Karpas-422 (cell line): ENCODE measurements around the gene GALNT18. TPM values are rescaled to one million over a fixed set of nuclear protein-coding genes. Genes with fewer than 3 reads are reported as not detected.

Experiments used
- DNase-seq: peaks from one replicate; pipeline ENCODE4 v3.0.0-alpha.2; 2015
- H2AFZ ChIP-seq: fragments of 200-600 bp; sonication (generic); 2 replicates; pipeline ENCODE4 v1.6.1; 2014; ENCODE audit warnings: antibody characterized with exemption, low read length, mixed read lengths
- H3K27ac ChIP-seq: fragments of 200-600 bp; sonication (generic); 2 replicates; pipeline ENCODE4 v1.5.1; 2014; ENCODE audit warnings: mild to moderate bottlenecking, low read length, moderate library complexity
- H3K27me3 ChIP-seq: fragments of 200-600 bp; sonication (generic); 2 replicates; pipeline ENCODE4 v1.6.1; 2014; ENCODE audit warnings: low read length, mixed read lengths
- H3K36me3 ChIP-seq: fragments of 200-600 bp; sonication (generic); 2 replicates; pipeline ENCODE4 v1.6.1; 2014; ENCODE audit warnings: low read length, mixed read lengths; ENCODE audit not compliant: insufficient read depth
- H3K4me1 ChIP-seq: fragments of 200-600 bp; sonication (generic); 2 replicates; pipeline ENCODE4 v1.6.1; 2014; ENCODE audit warnings: mild to moderate bottlenecking, low read length, mixed read lengths
- H3K4me2 ChIP-seq: fragments of 200-600 bp; sonication (generic); 2 replicates; pipeline ENCODE4 v1.6.1; 2014; ENCODE audit warnings: low read length, low read depth, mild to moderate bottlenecking; ENCODE audit not compliant: poor library complexity, severe bottlenecking
- H3K4me3 ChIP-seq: fragments of 200-600 bp; sonication (generic); 2 replicates; pipeline ENCODE4 v1.5.1; 2014; ENCODE audit warnings: mild to moderate bottlenecking, antibody characterized with exemption, low read length, mixed read lengths
- H3K79me2 ChIP-seq: fragments of 200-600 bp; sonication (generic); 2 replicates; pipeline ENCODE4 v1.6.1; 2014; ENCODE audit warnings: mild to moderate bottlenecking, low read length, mixed read lengths
- H3K9ac ChIP-seq: fragments of 200-600 bp; sonication (generic); 2 replicates; pipeline ENCODE4 v1.6.0; 2014; ENCODE audit warnings: low read length
- H3K9me2 ChIP-seq: fragments of 200-600 bp; sonication (generic), shearing (Covaris generic); replicated peaks from 2 replicates; pipeline ENCODE4 v1.6.0; 2014; ENCODE audit warnings: mild to moderate bottlenecking, low read length, moderate library complexity; ENCODE audit not compliant: insufficient read depth
- H3K9me3 ChIP-seq: fragments of 300-700, 200-600 bp; sonication (generic); 2 replicates; pipeline ENCODE4 v1.6.1; 2014; ENCODE audit warnings: low read length, mixed read lengths
- H4K20me1 ChIP-seq: fragments of 200-600 bp; sonication (generic); 2 replicates; pipeline ENCODE4 v1.6.1; 2014; ENCODE audit warnings: mild to moderate bottlenecking, antibody characterized with exemption, low read length, low read depth; ENCODE audit not compliant: insufficient read depth
- total RNA-seq: library from RNA; depleted of rRNA; stranded (reverse); fragments of >200 nt; shearing (Covaris generic); gene quantifications from 2 replicates; pipeline ENCODE4 v1.2.3, GENCODE V29; 2014; ENCODE audit warnings: low replicate concordance

Gene GALNT18
- total RNA-seq, 1 experiment from 2014 or later: not detected

DNA sequence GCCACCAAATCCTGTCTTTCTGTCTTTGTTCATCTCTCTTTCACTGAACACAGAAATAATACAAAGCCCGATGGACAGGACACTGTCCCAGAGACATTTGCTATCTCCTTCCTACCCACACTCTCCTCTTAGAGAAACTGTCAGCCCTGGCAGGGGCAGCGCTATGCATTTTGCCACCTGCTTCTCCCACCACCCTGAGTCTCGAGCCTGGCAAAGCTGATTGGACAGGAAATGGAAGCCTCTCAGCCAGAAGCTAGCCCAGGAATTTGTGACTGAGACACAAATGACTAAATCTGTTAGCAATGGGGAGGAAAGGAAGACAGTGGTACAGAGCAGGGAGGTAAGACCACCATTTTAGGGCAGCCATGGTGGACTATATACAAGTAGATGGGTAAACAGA, 14.9 kb upstream of the GALNT18 start:
- no peak overlapping the region for H3K27ac ChIP-seq
- no peak for DNase-seq
- H4K20me1 ChIP-seq: no peaks in the 10 kb centered on the region
- H2AFZ ChIP-seq: no peak overlapping the region
- H3K9me3 ChIP-seq: no peaks in the 10 kb centered on the region
- H3K9me2 ChIP-seq: no peaks in the 10 kb centered on the region
- H3K4me3 ChIP-seq: no peak overlapping the region
- no peak overlapping the region for H3K9ac ChIP-seq
- H3K79me2 ChIP-seq: no peaks in the 10 kb centered on the region
- H3K36me3 ChIP-seq: no peaks in the 10 kb centered on the region
- H3K4me2 ChIP-seq: no peak overlapping the region
- H3K4me1 ChIP-seq: no peaks in the 10 kb centered on the region
- no peaks in the 10 kb centered on the region for H3K27me3 ChIP-seq

DNA sequence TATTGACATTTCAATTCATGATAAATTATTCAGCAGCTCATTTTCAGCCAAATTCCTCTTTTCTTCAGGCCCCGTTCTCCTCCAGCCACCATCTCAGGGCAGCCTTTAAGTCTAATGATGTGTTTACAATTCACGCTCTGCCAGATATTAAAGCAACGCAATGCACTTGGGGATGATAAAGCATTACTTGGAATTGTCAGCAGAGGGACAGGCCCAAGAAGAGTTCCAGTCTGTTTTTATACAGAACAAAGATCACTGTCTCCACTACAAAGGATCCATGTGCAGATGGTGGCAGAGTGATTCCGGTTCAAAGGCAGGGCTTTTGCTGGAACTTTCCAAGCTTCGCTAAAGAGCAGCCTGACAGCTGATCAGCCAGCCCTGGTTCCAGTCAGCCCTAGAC, 13.6 kb upstream of the GALNT18 start:
- Histone ChIP-seq H3K9me2 (no peaks in the 10 kb centered on the region), H3K9ac (no peak overlapping the region), H2AFZ (no peak overlapping the region), H3K79me2 (no peaks in the 10 kb centered on the region), H3K27ac (no peak overlapping the region), H3K4me3 (no peak overlapping the region), H4K20me1 (no peaks in the 10 kb centered on the region), H3K36me3 (no peaks in the 10 kb centered on the region), H3K9me3 (no peaks in the 10 kb centered on the region), H3K27me3 (no peaks in the 10 kb centered on the region), H3K4me2 (no peak overlapping the region), H3K4me1 (no peaks in the 10 kb centered on the region)
- DNase-seq: no peak

DNA sequence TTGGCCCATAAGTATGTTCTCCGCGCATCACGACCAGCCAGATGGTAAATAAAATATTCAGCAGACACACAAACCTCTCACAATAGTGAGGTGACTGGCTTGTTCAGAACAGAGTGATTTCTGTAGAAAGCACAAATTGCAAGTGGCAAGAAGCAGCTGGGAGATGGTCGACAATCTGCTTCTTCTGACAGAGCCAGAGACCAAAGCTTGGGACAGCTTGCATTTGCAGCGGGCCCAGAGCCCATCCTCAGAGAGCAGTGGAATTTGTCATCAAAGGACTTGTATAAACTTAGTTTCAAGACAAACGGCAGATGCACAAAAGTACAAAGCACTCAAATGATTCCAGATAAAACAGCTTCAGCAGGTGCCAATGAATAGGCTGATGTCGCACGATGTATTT, 7.6 kb upstream of the GALNT18 start:
- H3K36me3 ChIP-seq: no peaks in the 10 kb centered on the region
- no peak overlapping the region for H3K4me2 ChIP-seq
- H3K79me2 ChIP-seq: no peaks in the 10 kb centered on the region
- H3K4me1 ChIP-seq: no peaks in the 10 kb centered on the region
- no peaks in the 10 kb centered on the region for H3K9me3 ChIP-seq
- H3K9me2 ChIP-seq: no peaks in the 10 kb centered on the region
- no peak overlapping the region for H2AFZ ChIP-seq
- H3K9ac ChIP-seq: no peak overlapping the region
- H3K27ac ChIP-seq: no peak overlapping the region
- H3K27me3 ChIP-seq: no peaks in the 10 kb centered on the region
- H3K4me3 ChIP-seq: no peak overlapping the region
- no peak for DNase-seq
- H4K20me1 ChIP-seq: no peaks in the 10 kb centered on the region

DNA sequence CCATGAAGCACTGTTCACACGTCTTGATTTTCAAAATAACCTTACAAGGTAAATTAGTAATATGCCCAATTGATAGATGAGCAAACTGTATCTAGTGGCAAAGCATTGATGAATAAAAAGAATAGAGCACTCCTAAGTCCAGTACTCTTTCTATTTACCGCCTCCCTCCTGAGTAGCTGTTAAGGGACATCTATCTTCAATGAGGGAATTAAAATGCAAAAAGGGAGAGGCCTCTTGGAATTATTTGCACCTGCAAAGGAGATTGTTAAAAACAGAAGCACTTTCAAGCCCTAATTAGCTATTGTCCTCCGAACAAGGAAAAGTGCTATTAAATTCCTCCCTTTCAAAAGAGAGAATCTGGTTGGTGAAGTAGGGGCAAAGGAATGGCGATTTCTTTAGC, 6.8 kb upstream of the GALNT18 start:
- Histone ChIP-seq H3K36me3 (no peaks in the 10 kb centered on the region), H3K27ac (no peak overlapping the region), H3K79me2 (no peaks in the 10 kb centered on the region), H3K4me1 (no peaks in the 10 kb centered on the region), H3K9ac (no peak overlapping the region), H3K9me2 (no peaks in the 10 kb centered on the region), H3K4me2 (no peak overlapping the region), H2AFZ (no peak overlapping the region), H3K27me3 (no peaks in the 10 kb centered on the region), H3K4me3 (no peak overlapping the region), H3K9me3 (no peaks in the 10 kb centered on the region), H4K20me1 (no peaks in the 10 kb centered on the region)
- DNase-seq: no peak

DNA sequence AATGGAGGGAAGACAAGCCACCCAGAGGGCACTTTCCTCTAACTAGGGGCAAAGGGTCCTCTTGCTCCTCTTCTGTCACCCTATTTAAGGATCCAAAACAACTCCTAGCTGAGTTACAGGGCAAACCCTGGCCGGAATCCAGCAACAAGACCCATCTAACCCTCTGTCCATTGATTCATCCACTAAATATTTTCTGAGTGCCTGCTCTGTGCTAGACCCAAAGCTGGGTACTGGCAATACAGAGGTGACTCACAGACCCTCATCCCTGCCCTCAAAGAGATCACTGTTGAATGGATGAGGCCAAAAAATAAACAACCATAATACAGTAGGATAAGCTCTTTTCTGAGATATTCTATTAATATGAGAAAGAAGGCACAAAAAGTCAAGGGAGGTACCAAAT, 4.3 kb upstream of the GALNT18 start:
- Histone ChIP-seq H3K79me2 (no peaks in the 10 kb centered on the region), H3K9ac (no peak overlapping the region), H3K27me3 (no peaks in the 10 kb centered on the region), H4K20me1 (no peaks in the 10 kb centered on the region), H3K27ac (no peak overlapping the region), H2AFZ (no peak overlapping the region), H3K4me3 (no peak overlapping the region), H3K9me3 (no peaks in the 10 kb centered on the region), H3K4me2 (no peak overlapping the region), H3K9me2 (no peaks in the 10 kb centered on the region), H3K4me1 (peaks cover 5% of the 10 kb centered on the region), H3K36me3 (no peaks in the 10 kb centered on the region)
- no peak for DNase-seq

DNA sequence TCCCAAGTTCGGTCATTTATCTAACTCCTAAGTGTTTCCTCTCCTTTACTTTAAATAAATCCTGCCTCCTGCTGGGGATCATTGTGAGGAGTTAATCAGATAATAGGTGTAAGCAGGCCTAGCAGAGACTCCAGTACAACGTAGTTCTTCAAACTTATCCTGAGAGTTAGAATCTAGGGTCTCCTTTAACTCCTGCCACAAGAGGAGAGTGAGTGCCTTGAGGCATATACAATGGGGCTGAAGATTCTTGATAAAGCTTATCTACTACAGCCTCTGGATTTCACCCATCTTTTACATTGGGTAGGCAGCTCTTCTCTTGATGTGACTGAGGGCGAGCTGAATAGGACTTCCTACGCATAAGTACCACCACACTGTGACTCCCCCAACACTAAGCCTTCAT, 3.1 kb upstream of the GALNT18 start:
- H4K20me1 ChIP-seq: no peaks in the 10 kb centered on the region
- no peaks in the 10 kb centered on the region for H3K9me2 ChIP-seq
- peaks cover 5% of the 10 kb centered on the region for H3K4me1 ChIP-seq
- no peak overlapping the region for H3K9ac ChIP-seq
- no peaks in the 10 kb centered on the region for H3K36me3 ChIP-seq
- DNase-seq: no peak
- H3K27me3 ChIP-seq: no peaks in the 10 kb centered on the region
- H3K4me2 ChIP-seq: no peak overlapping the region
- H3K79me2 ChIP-seq: no peaks in the 10 kb centered on the region
- no peak overlapping the region for H2AFZ ChIP-seq
- no peak overlapping the region for H3K4me3 ChIP-seq
- H3K9me3 ChIP-seq: no peaks in the 10 kb centered on the region
- H3K27ac ChIP-seq: no peak overlapping the region

DNA sequence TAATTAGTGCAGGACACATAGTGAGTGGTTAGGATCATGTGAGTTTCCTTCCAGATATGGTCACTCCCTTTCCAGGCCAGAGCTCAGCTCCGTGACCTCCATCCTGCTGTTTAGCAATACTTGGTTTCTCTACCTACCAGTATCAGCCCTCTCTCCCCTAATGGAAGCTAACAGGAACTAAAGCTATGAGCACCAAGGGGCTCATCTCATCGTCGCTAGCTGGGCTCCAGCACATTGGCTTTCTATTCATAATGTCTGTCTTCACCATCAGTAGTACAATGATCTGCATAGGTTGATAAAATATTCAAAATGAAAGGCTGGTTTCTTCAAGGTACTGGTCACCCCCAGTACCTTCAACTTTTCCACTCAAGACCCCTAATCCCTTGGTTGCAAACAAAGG, 2.4 kb upstream of the GALNT18 start:
- H3K4me1 ChIP-seq: peaks cover 5% of the 10 kb centered on the region
- H3K4me2 ChIP-seq: no peak overlapping the region
- H3K9me2 ChIP-seq: no peaks in the 10 kb centered on the region
- no peak overlapping the region for H3K27ac ChIP-seq
- H3K9me3 ChIP-seq: no peaks in the 10 kb centered on the region
- H3K9ac ChIP-seq: no peak overlapping the region
- no peak overlapping the region for H3K4me3 ChIP-seq
- no peaks in the 10 kb centered on the region for H4K20me1 ChIP-seq
- H2AFZ ChIP-seq: no peak overlapping the region
- no peaks in the 10 kb centered on the region for H3K36me3 ChIP-seq
- DNase-seq: no peak
- H3K27me3 ChIP-seq: no peaks in the 10 kb centered on the region
- no peaks in the 10 kb centered on the region for H3K79me2 ChIP-seq

- Histone ChIP-seq H4K20me1 (no peaks in the 10 kb centered on the region), H3K9me2 (no peaks in the 10 kb centered on the region), H3K36me3 (no peaks in the 10 kb centered on the region), H3K4me1 (peaks cover 5% of the 10 kb centered on the region), H3K79me2 (no peaks in the 10 kb centered on the region), H3K9me3 (no peaks in the 10 kb centered on the region), H3K27me3 (no peaks in the 10 kb centered on the region), H3K4me2 (no peak overlapping the region), H2AFZ (no peak overlapping the region), H3K27ac (no peak overlapping the region), H3K9ac (no peak overlapping the region), H3K4me3 (no peak overlapping the region)
- no peak for DNase-seq
These were observed 967 bp upstream of the GALNT18 start for GRCh38 chr11:11622772-11623171.

DNA sequence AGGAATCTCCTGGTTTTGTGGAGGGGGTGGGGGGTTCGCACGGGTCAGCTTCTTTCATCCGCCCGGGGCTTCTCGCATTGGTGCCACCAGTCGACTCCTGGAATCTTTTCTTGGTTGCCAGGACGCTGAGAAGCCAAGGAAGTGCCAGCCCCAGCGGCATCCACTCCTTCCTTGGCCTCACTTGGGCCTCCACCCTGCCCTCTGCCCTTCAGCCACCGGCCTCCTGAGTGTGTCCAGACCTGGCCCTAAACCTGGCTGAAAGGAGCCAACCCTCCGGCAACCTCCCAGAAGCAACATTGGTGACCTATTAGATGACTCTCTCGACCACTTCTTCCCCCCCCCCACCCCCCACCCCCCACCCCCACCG, 518 bp upstream of the GALNT18 start:
- Histone ChIP-seq H3K27ac (no peak overlapping the region), H3K4me3 (no peak overlapping the region), H3K36me3 (no peaks in the 10 kb centered on the region), H3K27me3 (no peaks in the 10 kb centered on the region), H3K9ac (no peak overlapping the region), H3K9me3 (no peaks in the 10 kb centered on the region), H3K4me1 (peaks cover 5% of the 10 kb centered on the region), H3K79me2 (no peaks in the 10 kb centered on the region), H3K4me2 (peak overlapping the region; percentile 22), H3K9me2 (no peaks in the 10 kb centered on the region), H2AFZ (no peak overlapping the region), H4K20me1 (no peaks in the 10 kb centered on the region)
- no peak for DNase-seq
